Transverse colon (tissue), 4 donors: ENCODE data around the gene POMT1. TPM values are rescaled to one million over a fixed set of nuclear protein-coding genes. Genes with fewer than 3 reads are reported as not detected.

ENCODE experiments used
- DNase-seq: peaks from one replicate; pipeline ENCODE4 v3.0.0-alpha.2; 2019
- H3K27ac ChIP-seq, 4 donors: fragments of 200-600 bp; sonication (generic); 2 replicates each; pipeline ENCODE4 v1.5.1; 2016 to 2018; ENCODE audit warnings: inconsistent platforms in 4 of 4
- H3K27me3 ChIP-seq: fragments of 200-600 bp; sonication (generic); 2 replicates; pipeline ENCODE4 v1.5.1; 2017; ENCODE audit warnings: inconsistent platforms
- H3K36me3 ChIP-seq, 4 donors: fragments of 200-600 bp; sonication (generic); 2 replicates each; pipeline ENCODE4 v1.5.1; 2017 to 2019; ENCODE audit warnings: inconsistent platforms in 4 of 4
- H3K4me1 ChIP-seq, 4 donors: fragments of 200-600 bp; sonication (generic); 2 replicates each; pipeline ENCODE4 v1.5.1; 2017 to 2020; ENCODE audit warnings: inconsistent platforms in 4 of 4
- H3K4me3 ChIP-seq, 4 donors: fragments of 200-600 bp; sonication (generic); 1 replicate in 1 of 4; 2 replicates in 3 of 4; pipeline versions ENCODE4 v1.5.1 to v1.6.1; 2017 to 2019; ENCODE audit warnings: inconsistent platforms in 4 of 4
- H3K9me3 ChIP-seq, 2 donors: fragments of 200-600 bp; sonication (generic); 2 replicates each; pipeline ENCODE4 v1.5.1; 2017 to 2019; ENCODE audit warnings: inconsistent platforms in 2 of 2
- CTCF ChIP-seq, 5 experiments: fragments of 200-600 bp in 3 of 5; fragments of 450-650 bp in 2 of 5; sonication (generic) in 3 of 5; IDR thresholded peaks; 1 replicate in 2 of 5; 2 replicates in 3 of 5; pipeline ENCODE4 v1.5.1; 2016 to 2017; ENCODE audit warnings: antibody characterized with exemption in 5 of 5, inconsistent platforms in 3 of 5, mild to moderate bottlenecking in 2 of 5, moderate library complexity in 1 of 5
- EP300 ChIP-seq: sonication (generic); formaldehyde crosslinking; IDR thresholded peaks from one replicate; pipeline ENCODE4 v1.6.1; 2017; ENCODE audit warnings: antibody characterized with exemption, low read depth
- POLR2A ChIP-seq: fragments of 450-650 bp; IDR thresholded peaks from one replicate; pipeline ENCODE4 v1.6.1; 2016; ENCODE audit warnings: antibody characterized with exemption, mild to moderate bottlenecking, moderate library complexity
- POLR2AphosphoS5 ChIP-seq, 3 donors: sonication (generic); formaldehyde crosslinking; IDR thresholded peaks; one replicate each; pipeline ENCODE4 v1.6.1; 2016; ENCODE audit warnings: antibody characterized with exemption in 3 of 3
- WGBS, 2 donors: methylation state at CpG; one replicate each; pipeline ENCODE4 v1.1.5; 2018; ENCODE audit warnings: low coverage in 1 of 2; 5-methylcytosine and 5-hydroxymethylcytosine counted together
- in situ Hi-C, 4 donors: fragments of 200-750 bp; cut with MboI; loops; one replicate each; pipeline versions ENCODE4 v1.15.0 to v1.15.1; 2017; ENCODE audit warnings: low sequenced_read_pairs in 3 of 4, low pct_ligation_motif_present in 1 of 4, low pct_unique_long_range_greater_than_20kb in 1 of 4
- intact Hi-C: fragments of 100-400 bp; cut with DNase I; formaldehyde crosslinking; loops from one replicate; pipeline ENCODE4 v1.15.1; 2023; ENCODE audit warnings: low total_unique reads
- total RNA-seq, 4 donors: library from RNA; depleted of rRNA; stranded (reverse); fragments of >200 nt; gene quantifications; one replicate each; pipeline ENCODE4 v1.1.0, GENCODE V29; 2016

The POMT1 gene
- total RNA-seq, 4 donors from 2014 or later: 37.5 to 178 (median 69.5) TPM

GRCh38 chr9:131492070-131492469 is 10.6 kb upstream of the POMT1 start:
- Histone ChIP-seq H3K4me1 (no peaks in the 10 kb centered on the region), H3K27me3 (no peaks in the 10 kb centered on the region), H3K9me3 (no peaks in the 10 kb centered on the region), H3K27ac (no peak overlapping the region), H3K36me3 (peaks cover 0 to 94% (median 42%) of the 10 kb centered on the region in 4 donors), H3K4me3 (no peak overlapping the region)
- intact Hi-C loops (no loop called here), in situ Hi-C loops (loop anchor here in 2 of 4 donors (25.0 kb wide), 2 partner anchors 130 to 245 kb away; partner anchors contain the start of gene RAPGEF1 (in 1 of the 2))
- TF ChIP-seq POLR2AphosphoS5 (IDR thresholded peaks at IDR 0.05): no peak
- no peak for TF ChIP-seq CTCF (IDR thresholded peaks at IDR 0.05)
- no peak for TF ChIP-seq EP300
- TF ChIP-seq POLR2A: no peak
- DNase-seq: no peak
- 86% methylated on average over 4 of the region's 6 CpGs; no CpG with 5 or more reads in 1 of the 2 donors for WGBS, 2 donors

- H3K4me1 ChIP-seq: no peaks in the 10 kb centered on the region
- in situ Hi-C loops: loop anchor here in 2 of 4 donors (25.0 kb wide), 2 partner anchors 132 to 243 kb away; partner anchors contain the start of gene RAPGEF1 (in 1 of the 2)
- intact Hi-C loops: no loop called here
- H3K36me3 ChIP-seq: peaks cover 0 to 80% (median 36%) of the 10 kb centered on the region in 4 donors
- no peaks in the 10 kb centered on the region for H3K27me3 ChIP-seq
- TF ChIP-seq EP300: no peak
- no peak for TF ChIP-seq POLR2A
- no peak for TF ChIP-seq POLR2AphosphoS5 (IDR thresholded peaks at IDR 0.05)
- TF ChIP-seq CTCF (IDR thresholded peaks at IDR 0.05): no peak
- H3K4me3 ChIP-seq: no peak overlapping the region
- no peak for DNase-seq
- H3K9me3 ChIP-seq: no peaks in the 10 kb centered on the region
- no peak overlapping the region for H3K27ac ChIP-seq
- WGBS, 2 donors: 92% methylated on average over 22 of the region's 22 CpGs; no CpG with 5 or more reads in 1 of the 2 donors
Measured at GRCh38 chr9:131494296-131494870, 8.3 kb upstream of the POMT1 start.

GRCh38 chr9:131495785-131496184 is 6.9 kb upstream of the POMT1 start:
- WGBS, 2 donors: 90% methylated on average over 2 to 22 of the region's 22 CpGs
- no peak overlapping the region for H3K4me3 ChIP-seq
- no peak overlapping the region for H3K27ac ChIP-seq
- no peak for DNase-seq
- H3K4me1 ChIP-seq: no peaks in the 10 kb centered on the region
- TF ChIP-seq EP300: no peak
- no peaks in the 10 kb centered on the region for H3K27me3 ChIP-seq
- peaks cover 0 to 68% (median 30%) of the 10 kb centered on the region in 4 donors for H3K36me3 ChIP-seq
- in situ Hi-C loops (loop anchor here in 2 of 4 donors (25.0 kb wide), 2 partner anchors 133 to 242 kb away; partner anchors contain the start of gene RAPGEF1 (in 1 of the 2)), intact Hi-C loops (no loop called here)
- no peaks in the 10 kb centered on the region for H3K9me3 ChIP-seq

GRCh38 chr9:131496844-131497405 is 5.8 kb upstream of the POMT1 start:
- no peak for TF ChIP-seq CTCF (IDR thresholded peaks at IDR 0.05)
- TF ChIP-seq EP300: no peak
- TF ChIP-seq POLR2AphosphoS5 (IDR thresholded peaks at IDR 0.05): no peak
- no peak for TF ChIP-seq POLR2A

More at GRCh38 chr9:131496844-131497405, 5.8 kb upstream of the POMT1 start:
- intact Hi-C loops (no loop called here), in situ Hi-C loops (loop anchor here in 2 of 4 donors (25.0 kb wide), 2 partner anchors 135 to 240 kb away; partner anchors contain the start of gene RAPGEF1 (in 1 of the 2))
- Histone ChIP-seq H3K27ac (peak overlapping the region in 1 of 4 donors; percentile 24), H3K9me3 (no peaks in the 10 kb centered on the region), H3K27me3 (no peaks in the 10 kb centered on the region), H3K4me1 (peaks cover 0 to 7% (median under 1%) of the 10 kb centered on the region in 4 donors), H3K36me3 (peaks cover 0 to 56% (median 24%) of the 10 kb centered on the region in 4 donors), H3K4me3 (no peak overlapping the region)
- peak; percentile 26 for DNase-seq
- WGBS, 2 donors: 54 to 80% methylated on average over 3 to 10 of the region's 10 CpGs
